ENCODE data around the gene IL32. TPM values are rescaled to one million over a fixed set of nuclear protein-coding genes. Genes with fewer than 3 reads are reported as not detected.
"Not testable (repeated sequence)": the region's sequence is repeated elsewhere in the genome, so short reads cannot be mapped to it uniquely, and the experiment has no call there.

Gene IL32
- total RNA-seq, 1 donor from 2014 or later = 1,559 TPM

DNA sequence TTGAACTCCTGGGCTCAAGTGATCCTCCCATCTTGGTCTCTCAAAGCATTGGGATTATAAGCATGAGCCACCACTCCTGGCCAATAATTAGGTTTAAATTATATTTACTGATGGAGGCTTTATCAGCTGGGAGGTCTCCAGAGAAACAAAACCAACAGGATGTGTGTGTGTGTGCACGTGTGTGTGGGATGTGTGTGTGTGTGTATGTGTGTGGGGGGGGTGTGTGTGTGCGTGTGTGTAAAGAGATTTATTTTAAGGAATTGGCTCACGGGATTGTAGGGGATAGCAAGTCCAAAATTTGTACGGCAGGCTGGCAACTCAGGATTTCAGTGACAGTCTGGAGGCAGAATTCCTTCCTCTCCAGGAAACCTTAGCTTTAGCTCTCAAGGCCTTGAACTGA is 14.4 kb upstream of the IL32 start:
- DNase-seq (ENCODE audit: extremely low read depth, low read depth, low spot score) = no peak

DNA sequence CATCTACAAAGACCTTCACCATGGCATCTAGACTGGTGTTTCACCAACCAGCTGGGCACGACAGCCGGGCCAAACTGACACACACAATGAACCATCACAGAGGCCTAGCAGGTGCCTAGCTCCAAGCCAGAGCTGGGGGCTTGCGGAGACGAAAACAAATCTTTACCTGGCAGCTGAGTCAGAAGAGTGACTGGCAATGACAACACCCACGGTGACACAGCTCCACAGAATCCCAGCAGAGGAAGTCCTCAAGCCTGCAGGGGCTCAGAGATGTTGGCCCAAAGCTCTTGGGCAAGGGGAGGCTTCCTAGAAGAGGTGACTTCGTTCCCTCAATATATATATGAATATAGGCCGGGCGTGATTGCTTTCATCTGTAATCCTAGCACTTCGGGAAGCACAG is 13.9 kb upstream of the IL32 start:
- DNase-seq (ENCODE audit: extremely low read depth, low read depth, low spot score) = no peak

DNA sequence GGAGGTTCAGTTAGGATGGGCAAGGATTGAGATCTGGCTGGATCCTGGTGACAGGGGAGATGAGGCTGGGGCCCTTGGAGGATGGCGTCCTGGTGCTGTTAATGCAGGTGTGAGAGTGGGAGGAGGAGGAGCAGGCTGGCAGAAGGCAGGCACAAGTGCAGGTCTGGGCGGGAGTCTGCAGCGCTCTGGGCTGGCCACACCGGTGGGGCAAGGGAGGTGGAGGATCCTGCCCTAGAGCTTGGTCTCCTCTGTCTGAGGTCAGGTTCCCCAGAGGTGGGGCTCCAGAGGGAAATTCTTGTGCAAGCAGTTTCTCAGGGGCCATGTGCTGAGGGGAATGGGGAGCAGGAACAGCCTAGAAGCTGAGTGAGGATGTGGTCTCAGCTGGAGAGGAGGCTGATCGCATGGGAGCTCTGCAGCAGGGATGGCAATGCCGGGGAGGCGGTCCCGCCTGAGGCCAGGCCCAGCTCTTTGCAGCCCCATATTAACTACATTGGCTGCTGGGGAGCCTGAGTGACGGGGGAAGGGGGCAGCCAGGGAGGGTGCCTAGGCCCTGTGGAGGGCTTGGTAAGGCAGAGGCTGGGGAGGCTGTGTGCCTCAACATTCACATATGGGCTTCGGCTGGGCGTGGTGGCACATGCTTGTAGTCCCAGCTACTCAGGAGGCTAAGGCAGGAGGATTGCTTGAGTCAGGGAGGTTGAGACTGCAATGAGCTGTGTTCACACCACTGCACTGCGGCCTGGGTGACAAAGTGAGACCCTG is 12.7 kb upstream of the IL32 start:
- not testable (repeated sequence) for DNase-seq (ENCODE audit: extremely low read depth, low read depth, low spot score)

DNA sequence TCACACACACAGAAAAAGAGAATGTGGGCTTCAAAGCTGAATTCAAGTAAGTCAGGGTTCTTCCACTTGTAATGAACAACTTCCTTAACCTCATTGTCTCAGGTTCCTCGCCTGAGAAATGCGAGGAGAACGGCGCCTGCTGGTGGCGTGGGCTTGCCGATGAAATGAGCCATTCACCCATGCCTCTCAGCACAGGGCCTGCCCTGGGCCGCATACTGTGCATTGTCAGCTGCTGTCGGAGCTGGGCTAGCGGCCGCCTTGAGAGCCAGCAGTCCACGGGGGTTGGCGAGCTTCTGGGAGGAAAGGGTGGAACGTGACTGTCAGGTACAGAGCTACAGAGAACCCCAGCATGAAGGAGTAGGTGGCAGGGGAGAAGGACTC is 12.1 kb upstream of the IL32 start:
- not testable (repeated sequence) for DNase-seq (ENCODE audit: extremely low read depth, low read depth, low spot score)

GRCh38 chr16:3054965-3055733 is 10.3 kb upstream of the IL32 start:
- no peak for DNase-seq (ENCODE audit: extremely low read depth, low read depth, low spot score)

- not testable (repeated sequence) for DNase-seq (ENCODE audit: extremely low read depth, low read depth, low spot score)
Measured at GRCh38 chr16:3055734-3056115, 9.7 kb upstream of the IL32 start.

GRCh38 chr16:3056336-3057180 is 8.9 kb upstream of the IL32 start:
- DNase-seq (ENCODE audit: extremely low read depth, low read depth, low spot score) = no peak

DNA sequence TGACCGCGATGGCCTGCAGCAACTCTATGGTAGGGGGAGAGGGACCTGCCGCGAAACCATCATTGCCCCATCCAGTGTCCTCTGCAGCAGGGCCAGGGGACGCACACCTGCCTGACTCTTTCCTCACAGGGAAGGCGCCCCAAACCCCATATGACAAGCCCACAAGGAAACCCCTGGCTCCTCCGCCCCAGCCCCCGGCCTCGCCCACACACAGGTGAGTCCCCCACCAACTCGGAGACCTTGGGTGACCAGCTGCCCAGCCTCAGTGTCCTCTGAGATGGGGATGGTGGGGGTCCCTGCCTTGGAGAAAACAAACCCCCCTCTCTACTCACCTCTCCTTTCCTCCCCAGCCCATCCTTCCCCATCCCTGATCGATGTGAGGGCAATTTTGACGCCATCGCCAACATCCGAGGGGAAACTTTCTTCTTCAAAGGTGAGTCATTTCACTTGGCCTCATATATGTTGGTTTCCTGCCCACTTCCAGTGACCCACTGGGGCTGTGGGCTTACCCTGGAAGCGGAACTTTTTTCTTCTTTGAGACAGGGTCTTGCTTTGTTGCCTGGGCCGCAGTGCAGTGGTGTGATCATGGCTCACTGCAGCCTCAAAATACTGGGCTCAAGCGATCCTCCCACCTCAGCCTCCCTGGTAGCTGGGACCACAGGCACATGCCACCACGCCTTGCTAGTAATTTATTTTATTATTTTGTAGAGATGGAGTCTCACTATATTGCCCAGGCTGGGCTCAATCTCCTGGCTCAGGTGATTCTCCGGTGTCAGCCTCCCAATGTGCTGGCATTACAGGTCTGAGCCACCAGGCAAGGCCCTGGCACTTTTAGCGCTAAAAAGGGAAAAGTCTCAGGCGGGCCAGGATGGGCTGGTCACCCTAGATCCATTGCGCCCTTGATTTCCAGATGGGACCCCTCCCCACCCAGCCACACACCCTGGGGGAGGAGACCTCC is 8.0 kb upstream of the IL32 start:
- no peak for DNase-seq (ENCODE audit: extremely low read depth, low read depth, low spot score)

GRCh38 chr16:3058139-3059030 is 7.1 kb upstream of the IL32 start:
- no peak for DNase-seq (ENCODE audit: extremely low read depth, low read depth, low spot score)

- no peak for DNase-seq (ENCODE audit: extremely low read depth, low read depth, low spot score)
Measured at GRCh38 chr16:3059041-3059722, 6.3 kb upstream of the IL32 start.

DNA sequence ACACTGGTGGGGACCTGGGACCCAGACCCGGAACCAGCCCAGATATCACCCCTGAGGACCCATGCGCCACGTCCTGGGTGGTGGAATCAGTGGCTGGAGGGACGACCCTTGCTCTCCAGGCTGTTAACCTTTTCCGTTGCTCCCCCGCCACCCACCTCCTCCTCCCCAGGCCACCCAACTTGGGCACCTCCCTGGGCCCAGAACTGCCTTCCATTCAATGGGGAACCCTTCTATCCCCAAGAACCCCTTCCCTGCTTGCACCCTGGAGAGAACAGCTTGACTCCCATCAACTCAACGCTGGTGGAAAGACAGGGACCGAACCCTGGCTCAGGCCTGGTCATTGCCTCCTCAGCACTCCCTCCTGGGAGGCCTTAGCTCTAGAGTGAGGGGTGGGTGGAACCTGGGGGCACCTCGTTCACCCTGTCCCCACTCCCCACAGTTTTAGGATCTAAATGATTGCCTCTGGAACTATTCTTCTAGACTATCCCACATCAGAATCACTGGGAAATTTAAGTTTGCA is 5.7 kb upstream of the IL32 start:
- DNase-seq (ENCODE audit: extremely low read depth, low read depth, low spot score) = no peak

DNA sequence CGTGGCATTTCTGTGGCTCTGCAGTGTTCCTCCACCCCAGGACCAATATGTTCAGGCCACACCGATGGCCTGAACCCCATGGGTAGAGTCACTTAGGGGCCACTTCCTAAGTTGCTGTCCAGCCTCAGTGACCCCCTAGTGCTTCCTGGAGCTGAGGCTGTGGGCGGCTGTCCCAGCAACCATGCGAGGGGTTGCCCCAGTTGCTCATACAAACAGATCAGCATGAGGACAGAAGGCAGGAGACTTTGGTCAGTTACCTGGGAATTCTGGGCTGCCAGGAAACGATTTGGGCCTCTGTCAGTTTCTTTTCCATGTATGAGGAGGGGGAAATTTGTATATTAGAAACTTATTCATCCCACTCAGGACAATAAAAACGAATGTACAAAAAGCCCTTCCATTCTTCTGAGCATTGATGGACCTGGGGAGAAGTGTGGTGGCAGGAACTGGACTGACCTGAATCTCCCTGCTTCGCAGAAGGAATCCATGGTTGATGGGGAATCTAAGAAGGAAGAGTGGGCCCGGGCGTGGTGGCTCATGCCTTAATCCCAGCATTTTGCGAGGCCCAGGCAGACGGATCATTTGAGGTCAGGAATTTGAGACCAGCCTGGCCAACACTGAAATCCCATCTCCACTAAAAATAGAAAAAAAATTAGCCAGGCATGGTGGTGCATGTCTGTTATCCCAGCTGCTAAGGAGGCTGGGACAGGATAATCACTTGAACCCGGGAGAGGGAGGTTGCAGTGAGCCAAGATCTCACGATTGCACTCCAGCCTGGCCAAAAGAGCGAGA is 4.9 kb upstream of the IL32 start:
- DNase-seq (ENCODE audit: extremely low read depth, low read depth, low spot score) = no peak

DNA sequence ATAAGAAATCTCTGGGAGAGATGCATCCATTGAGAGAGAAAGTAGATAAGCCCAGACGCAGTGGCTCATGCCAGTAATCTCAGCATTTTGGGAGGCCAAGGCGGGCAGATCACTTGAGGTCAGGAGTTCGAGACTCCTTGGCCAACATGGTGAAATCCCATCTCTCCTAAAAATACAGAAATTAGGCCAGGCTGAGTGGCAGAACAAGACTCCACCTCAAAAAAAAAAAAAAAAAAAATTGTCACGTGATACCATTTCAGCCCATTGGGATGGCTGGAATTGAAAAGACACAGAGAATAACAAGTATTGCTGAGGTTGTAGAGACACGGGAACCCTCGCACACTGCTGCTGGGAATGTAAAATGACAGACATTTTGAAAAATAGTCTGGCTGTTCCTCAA is 2.9 kb upstream of the IL32 start:
- DNase-seq (ENCODE audit: extremely low read depth, low read depth, low spot score) = no peak

DNA sequence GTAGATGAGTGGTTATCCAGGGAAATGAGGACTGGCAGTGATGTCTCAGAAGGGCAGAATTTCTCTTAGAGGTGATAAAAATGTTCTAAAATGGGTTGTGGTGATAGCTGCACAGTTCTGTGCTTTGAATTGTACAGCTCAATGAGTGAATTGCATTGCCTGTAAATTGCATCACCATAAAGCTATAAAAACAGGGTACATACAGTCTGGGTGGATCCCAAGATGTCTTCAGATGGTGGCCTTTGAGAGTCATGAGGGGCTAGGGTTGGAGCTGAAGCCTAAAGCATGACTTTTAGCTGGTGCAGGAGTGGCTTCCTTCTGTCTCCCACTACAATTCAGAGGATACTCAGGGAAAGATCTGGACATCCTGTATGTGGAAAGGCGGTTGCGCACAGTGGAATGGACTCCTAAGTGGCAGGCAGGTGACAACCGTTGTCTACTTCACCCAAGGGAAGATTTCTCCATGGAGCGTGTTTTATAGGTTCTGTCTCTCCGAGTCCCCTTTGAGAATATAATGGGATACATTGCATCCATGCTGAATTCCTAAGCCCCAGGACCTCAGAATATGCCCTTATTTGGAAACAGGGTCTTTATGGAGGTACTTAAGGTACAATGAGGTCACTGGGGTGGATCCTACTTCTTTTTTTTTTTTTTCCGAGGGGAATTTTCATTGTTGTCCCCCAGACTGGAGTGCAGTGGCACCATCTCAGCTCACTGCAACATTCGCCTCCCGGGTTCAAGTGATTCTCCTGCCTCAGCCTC is 1.6 kb upstream of the IL32 start:
- no peak for DNase-seq (ENCODE audit: extremely low read depth, low read depth, low spot score)

DNA sequence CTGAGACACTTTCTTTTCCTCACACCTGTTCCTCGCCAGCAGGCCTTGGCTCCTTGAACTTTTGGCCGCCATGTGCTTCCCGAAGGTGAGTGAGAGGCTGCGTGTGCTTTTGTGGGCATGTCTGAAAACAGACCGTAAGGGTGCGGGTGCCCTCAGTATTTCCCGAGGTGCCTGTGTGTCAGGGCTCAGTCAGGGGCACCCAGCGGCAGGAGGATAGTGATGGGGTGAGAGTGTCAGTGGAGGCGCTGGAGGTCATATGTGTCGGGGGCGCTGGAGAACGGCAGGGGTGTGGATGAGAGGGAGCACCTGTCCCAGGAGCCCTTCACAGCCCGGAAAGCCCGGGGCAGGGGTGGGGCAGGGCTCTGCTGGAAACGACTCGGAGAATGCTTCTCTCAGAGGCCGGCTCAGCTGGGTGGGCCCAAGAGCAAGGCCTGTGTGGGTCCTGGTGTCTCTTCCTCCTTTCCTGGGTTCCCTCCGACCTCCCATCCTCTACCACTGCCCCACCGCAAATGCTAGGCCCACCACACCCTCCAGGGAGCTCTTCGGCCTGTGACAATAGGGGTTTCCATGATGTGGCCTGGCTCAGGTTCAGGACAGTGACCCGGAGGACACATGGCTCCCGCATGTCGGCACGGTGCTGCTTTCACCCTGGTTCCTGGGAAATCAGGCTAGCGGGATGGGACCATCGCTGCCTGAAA is 451 bp downstream of the IL32 start:
- DNase-seq (ENCODE audit: extremely low read depth, low read depth, low spot score) = no peak

GRCh38 chr16:3066440-3066748 is 954 bp downstream of the IL32 start:
- no peak for DNase-seq (ENCODE audit: extremely low read depth, low read depth, low spot score)

DNA sequence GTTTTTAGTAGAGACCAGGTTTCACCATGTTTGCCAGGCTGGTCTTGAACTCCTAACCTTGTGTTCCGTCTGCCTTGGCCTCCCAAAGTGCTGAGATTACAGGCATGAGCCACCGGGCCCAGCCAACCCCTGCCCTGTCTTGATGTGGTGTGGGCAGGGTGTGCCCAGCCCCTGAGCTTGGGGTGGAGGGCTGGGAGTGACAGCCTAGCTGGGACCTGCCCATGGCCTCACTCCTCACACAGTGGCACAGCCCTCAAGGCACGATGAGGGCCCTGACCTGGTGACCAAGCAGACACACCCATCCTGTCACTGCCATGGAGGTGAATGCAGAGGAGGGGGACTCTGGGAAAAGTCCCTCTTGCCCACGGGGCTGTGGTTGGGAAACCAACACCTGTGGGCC is 3.0 kb downstream of the IL32 start:
- DNase-seq (ENCODE audit: extremely low read depth, low read depth, low spot score) = no peak

Data from glomerular endothelial cell (primary cell).